Aorta (tissue), 5 donors: ENCODE data around the gene OR6S1. TPM values are rescaled to one million over a fixed set of nuclear protein-coding genes. Genes with fewer than 3 reads are reported as not detected.
"Not testable (repeated sequence)": the region's sequence is repeated elsewhere in the genome, so short reads cannot be mapped to it uniquely, and the experiment has no call there.

Experiments
- ATAC-seq: fragments of 200-7000 bp; cut with Tn5 transposase; one replicate; pipeline ENCODE4 v1.9.1; 2022; ENCODE audit warnings: moderate library complexity; ENCODE audit not compliant: low FRiP score
- DNase-seq, 2 donors: peaks; one replicate each; pipeline ENCODE4 v3.0.0-alpha.2; 2020
- H3K27ac ChIP-seq, 2 donors: one replicate each; pipeline ENCODE4 v1.5.1; 2013; ENCODE audit warnings: low read length in 2 of 2, mild to moderate bottlenecking in 2 of 2, moderate library complexity in 2 of 2, control low read depth in 1 of 2, inconsistent platforms in 1 of 2, low read depth in 1 of 2
- H3K27me3 ChIP-seq, 2 donors: one replicate each; pipeline ENCODE4 v1.6.1; 2013; ENCODE audit warnings: control low read depth in 1 of 2, low read length in 1 of 2, mild to moderate bottlenecking in 1 of 2, moderate library complexity in 1 of 2; ENCODE audit not compliant: insufficient read depth in 2 of 2, control insufficient read depth in 1 of 2
- H3K36me3 ChIP-seq, 2 donors: one replicate each; pipeline ENCODE4 v1.6.1; 2013; ENCODE audit warnings: control low read depth in 1 of 2, low read length in 1 of 2, mild to moderate bottlenecking in 1 of 2; ENCODE audit not compliant: insufficient read depth in 2 of 2, control insufficient read depth in 1 of 2
- H3K4me1 ChIP-seq, 2 donors: one replicate each; pipeline ENCODE4 v1.6.1; 2013; ENCODE audit warnings: low read length in 2 of 2, control low read depth in 1 of 2, mild to moderate bottlenecking in 1 of 2, moderate library complexity in 1 of 2; ENCODE audit not compliant: insufficient read depth in 2 of 2, control insufficient read depth in 1 of 2
- H3K4me3 ChIP-seq, 2 donors: one replicate each; pipeline ENCODE4 v1.5.1; 2013; ENCODE audit warnings: low read length in 2 of 2, control low read depth in 1 of 2, mild to moderate bottlenecking in 1 of 2
- H3K9me3 ChIP-seq: one replicate; pipeline ENCODE4 v1.6.1; 2013; ENCODE audit warnings: mild to moderate bottlenecking, low read length; ENCODE audit not compliant: control insufficient read depth
- WGBS, 2 donors: extraction: QIAGEN DNeasy Blood & Tissue Kit; methylation state at CpG; one replicate each; pipeline ENCODE4 v1.1.7; 2013; 5-methylcytosine and 5-hydroxymethylcytosine counted together
- intact Hi-C, 2 donors: fragments of 100-400 bp; cut with DNase I; formaldehyde crosslinking; loops; one replicate each; pipeline versions ENCODE4 v1.14.2 to v1.15.0; 2022
- polyA plus RNA-seq, 2 donors: library from polyadenylated mRNA; stranded (reverse); fragments of 200-250 nt; gene quantifications; one replicate each; pipeline ENCODE4 v1.2.3, GENCODE V29; 2013
- total RNA-seq, 2 donors: library from RNA; stranded (reverse); fragmentation: NEBNext Ultra II Directional; extraction: Animal tissue kit (Norgen Biotek cat#: 25700); gene quantifications; one replicate each; pipeline ENCODE4 v1.2.1, GENCODE V29; 2021
- donor health status: healthy with polysubstance abuse.
- donor health status: Bipolar disorder and iron deficiency.
- donor health status: DM: no; HTN: no; CAD: no.
- donor health status: DM: no; HTN: no; CAD: no.
- donor health status: DM: yes; HTN: yes; CAD: no.

OR6S1 gene
- total and polyA plus RNA-seq, 4 donors = not detected

DNA sequence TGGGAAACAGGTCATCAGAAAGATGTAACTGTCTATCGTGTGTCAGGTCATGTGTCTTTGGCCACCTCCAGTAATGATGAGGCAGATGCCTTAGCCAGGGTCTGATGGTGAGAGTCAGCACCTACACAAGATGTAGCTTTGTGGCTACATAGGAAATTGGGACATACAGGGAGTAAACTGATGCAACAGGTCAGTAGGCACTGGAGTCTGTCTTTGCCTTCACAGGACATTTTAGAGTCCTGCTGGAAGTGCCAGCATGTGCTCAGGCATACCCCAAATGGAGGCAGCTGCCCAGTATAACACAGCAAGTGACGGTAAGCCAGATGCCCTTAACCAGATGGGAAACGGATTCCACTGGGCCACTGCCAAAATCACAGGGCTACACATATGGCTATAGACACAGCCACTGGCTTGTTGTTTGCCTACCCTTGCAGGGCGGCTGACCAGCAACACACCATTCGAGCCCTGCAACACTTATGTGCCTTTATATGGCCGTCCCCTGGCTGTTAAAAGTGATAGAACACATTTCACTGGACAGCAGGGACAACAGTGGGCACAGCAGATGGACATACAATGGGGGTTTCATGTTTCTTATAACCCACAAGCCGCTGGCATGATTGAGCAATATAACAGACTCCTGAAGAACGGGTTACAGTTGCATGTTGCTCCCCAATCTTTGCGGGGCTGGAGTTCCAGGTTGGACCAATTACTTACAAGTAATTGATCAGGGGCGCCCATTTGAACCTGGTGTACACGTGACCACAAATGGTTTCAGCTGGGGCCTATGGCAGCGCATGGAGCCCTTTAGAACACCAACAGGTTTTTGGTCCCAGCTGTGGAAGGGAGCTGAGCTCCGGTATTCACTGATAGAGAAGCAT lies 37.4 kb downstream of the OR6S1 start:
- no peak for DNase-seq
- no peaks in the 10 kb centered on the region for H3K27me3 ChIP-seq
- no peak overlapping the region for H3K4me3 ChIP-seq
- no peaks in the 10 kb centered on the region for H3K4me1 ChIP-seq
- WGBS, 2 donors = 77 to 78% methylated on average over 13 of the region's 13 CpGs
- H3K27ac ChIP-seq = no peak overlapping the region
- intact Hi-C loops = loop anchor here in 1 of 2 donors (10.0 kb wide), 1 partner anchor 129 kb away; no protein-coding TSS in a partner anchor
- ATAC-seq = no peak
- H3K36me3 ChIP-seq = no peaks in the 10 kb centered on the region
- H3K9me3 ChIP-seq = no peaks in the 10 kb centered on the region

DNA sequence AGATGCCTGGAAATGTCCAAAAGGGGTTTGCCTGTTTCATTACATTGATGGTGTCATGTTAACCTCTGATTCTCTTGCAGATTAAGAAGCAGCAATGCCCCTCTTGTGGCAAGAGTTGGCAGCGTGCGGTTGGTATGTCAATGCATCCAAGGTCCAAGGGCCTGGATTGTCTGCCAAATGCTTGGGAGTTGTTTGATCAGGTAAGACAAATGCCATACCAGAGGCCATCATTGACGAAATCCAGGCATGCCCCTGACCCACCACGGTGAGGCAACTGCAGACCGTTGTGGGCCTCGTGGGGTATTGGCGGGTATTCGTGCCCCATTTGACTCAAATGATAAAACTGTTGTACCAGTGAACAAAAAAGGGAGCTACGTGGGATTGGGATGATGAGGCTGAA lies 38.9 kb downstream of the OR6S1 start:
- H3K36me3 ChIP-seq = no peaks in the 10 kb centered on the region
- DNase-seq (no peak), ATAC-seq (no peak)
- no peaks in the 10 kb centered on the region for H3K4me1 ChIP-seq
- intact Hi-C loops = loop anchor here in 1 of 2 donors (10.0 kb wide), 1 partner anchor 128 kb away; no protein-coding TSS in a partner anchor
- no peak overlapping the region for H3K27ac ChIP-seq
- H3K4me3 ChIP-seq = no peak overlapping the region
- H3K9me3 ChIP-seq = no peaks in the 10 kb centered on the region
- no peaks in the 10 kb centered on the region for H3K27me3 ChIP-seq
- 88 to 90% methylated on average over 9 of the region's 9 CpGs for WGBS, 2 donors

DNA sequence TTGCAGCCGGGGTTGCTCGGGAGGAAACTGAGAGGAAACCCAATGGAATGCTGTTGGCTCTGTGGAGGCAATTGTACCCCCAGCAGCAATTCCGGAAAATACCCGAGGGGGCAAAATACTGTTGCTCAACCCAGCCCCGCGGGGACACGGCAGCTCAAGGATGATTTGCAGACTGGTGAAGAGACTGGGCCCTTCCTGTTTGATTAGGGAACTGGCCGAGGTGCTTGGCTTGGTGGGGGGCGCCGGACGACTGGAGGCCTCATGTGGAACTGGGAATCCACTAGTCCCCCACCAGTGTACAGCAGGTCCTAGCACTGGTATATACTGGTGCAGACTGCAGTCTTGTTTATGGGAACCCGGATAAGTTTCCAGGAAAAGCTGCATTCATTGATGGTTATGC lies 40.0 kb downstream of the OR6S1 start:
- intact Hi-C loops = loop anchor here in 1 of 2 donors (10.0 kb wide), 1 partner anchor 127 kb away; no protein-coding TSS in a partner anchor
- 76 to 77% methylated on average over 12 of the region's 12 CpGs for WGBS, 2 donors

DNA sequence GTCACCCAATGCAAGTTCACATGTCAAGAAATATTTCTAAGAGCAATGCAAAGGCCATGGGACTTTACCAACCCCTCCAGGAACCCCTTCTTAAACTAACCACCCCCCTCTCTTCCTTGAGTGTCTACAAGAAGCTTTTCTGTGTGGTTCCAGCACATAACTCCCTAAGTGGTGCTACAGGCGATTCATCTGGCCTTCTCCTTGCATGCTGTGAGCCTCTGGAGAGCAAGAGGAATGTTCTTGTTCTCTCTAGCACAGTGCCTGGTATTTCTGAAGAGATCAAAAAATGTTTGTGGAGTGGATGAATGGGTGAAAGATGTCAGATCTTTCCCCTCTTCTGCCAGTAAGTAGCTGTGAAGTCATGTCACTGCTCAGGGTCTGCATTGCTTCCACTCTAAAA lies 44.4 kb downstream of the OR6S1 start:
- 50 to 59% methylated on average over 1 of the region's 1 CpG for whole genome bisulfite sequencing, 2 donors

More for the DNA sequence above, 40.0 kb downstream of the OR6S1 start:
- DNase-seq (no peak), ATAC-seq (no peak)
- Histone ChIP-seq H3K4me3 (no peak overlapping the region), H3K27ac (no peak overlapping the region), H3K9me3 (no peaks in the 10 kb centered on the region), H3K36me3 (no peaks in the 10 kb centered on the region), H3K27me3 (no peaks in the 10 kb centered on the region), H3K4me1 (no peaks in the 10 kb centered on the region)

DNA sequence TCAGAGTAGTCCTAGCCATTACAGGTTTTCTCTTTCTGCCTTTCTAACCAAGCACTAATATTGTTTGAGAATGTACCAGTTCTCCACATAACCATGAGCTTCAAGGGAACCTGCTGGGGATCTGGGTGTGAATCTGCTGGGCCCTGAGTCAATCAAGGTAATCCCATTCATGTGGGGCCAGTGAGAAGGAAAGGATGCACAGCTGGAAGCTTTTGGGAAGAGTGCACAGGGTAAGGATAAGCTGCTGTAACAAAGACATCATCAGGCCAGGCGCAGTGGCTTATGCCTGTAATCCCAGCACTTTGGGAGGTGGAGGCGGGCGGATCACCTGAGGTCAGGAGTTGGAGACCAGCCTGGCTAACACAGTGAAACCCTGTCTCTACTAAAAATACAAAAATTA lies 45.8 kb downstream of the OR6S1 start:
- ATAC-seq, DNase-seq, H3K36me3 ChIP-seq, H3K9me3 ChIP-seq, H3K4me1 ChIP-seq, intact Hi-C loops, H3K27ac ChIP-seq, H3K27me3 ChIP-seq, H3K4me3 ChIP-seq: not testable (repeated sequence)
- 90 to 97% methylated on average over 2 to 3 of the region's 3 CpGs for WGBS, 2 donors

More for the DNA sequence above, 44.4 kb downstream of the OR6S1 start:
- H3K4me1 ChIP-seq = no peaks in the 10 kb centered on the region
- no peaks in the 10 kb centered on the region for H3K9me3 ChIP-seq
- intact Hi-C loops = no loop called here
- H3K4me3 ChIP-seq = no peak overlapping the region
- DNase-seq (no peak), ATAC-seq (no peak)
- no peak overlapping the region for H3K27ac ChIP-seq
- H3K27me3 ChIP-seq = no peaks in the 10 kb centered on the region
- no peaks in the 10 kb centered on the region for H3K36me3 ChIP-seq

DNA sequence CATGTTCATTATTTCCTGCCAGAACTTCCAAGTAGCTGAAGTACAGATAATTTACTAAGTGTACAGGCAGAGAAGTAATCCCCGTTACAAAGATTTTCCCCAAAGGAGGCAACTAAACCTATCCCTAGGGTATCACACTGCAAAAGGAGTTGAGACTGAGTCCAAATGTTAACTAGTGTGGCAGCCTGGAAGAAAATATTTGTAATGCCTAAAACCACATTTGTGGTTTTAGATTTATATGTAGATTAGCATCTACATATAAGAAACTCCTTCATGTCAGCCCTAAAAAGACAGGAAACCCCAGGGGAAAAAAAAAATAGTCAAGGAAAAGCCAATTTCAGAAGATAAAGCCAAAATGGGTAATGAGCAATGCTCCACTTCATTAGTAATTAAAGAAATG lies 48.9 kb downstream of the OR6S1 start:
- DNase-seq = no peak
- 27 to 35% methylated on average over 1 of the region's 1 CpG for WGBS, 2 donors
- intact Hi-C loops = no loop called here
- peaks cover 0 to 2% of the 10 kb centered on the region in 2 donors for H3K27me3 ChIP-seq
- no peak for ATAC-seq
- H3K27ac ChIP-seq = no peak overlapping the region
- no peak overlapping the region for H3K4me3 ChIP-seq
- no peaks in the 10 kb centered on the region for H3K9me3 ChIP-seq
- no peaks in the 10 kb centered on the region for H3K4me1 ChIP-seq
- H3K36me3 ChIP-seq = no peaks in the 10 kb centered on the region

DNA sequence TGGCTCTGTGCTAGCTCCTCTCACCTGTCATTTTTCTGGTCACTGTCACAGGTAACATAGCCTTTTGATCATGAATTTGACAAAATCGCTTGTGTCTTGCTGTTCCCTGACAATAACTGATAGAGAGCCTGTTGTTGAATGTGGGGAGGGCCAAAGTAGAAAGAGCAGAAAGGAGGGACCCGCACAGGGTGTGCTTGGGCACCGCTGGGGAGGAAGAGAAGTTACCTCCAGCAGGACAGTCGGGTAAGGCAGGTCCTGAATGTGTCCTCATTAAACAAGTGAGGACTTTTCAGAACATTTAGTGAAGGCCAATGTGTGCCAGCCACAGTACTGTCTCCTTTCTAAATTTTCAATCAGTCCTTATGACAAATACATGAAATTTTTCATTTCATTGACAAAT lies 50.3 kb downstream of the OR6S1 start, which contains the start of gene RNASE12:
TSS of gene RNASE12 (minus strand) at position 142 of the 400 bp plus-strand sequence. CDS start 653 bp downstream, outside the sequence.
- Histone ChIP-seq H3K4me1 (no peaks in the 10 kb centered on the region), H3K27ac (no peak within 1 kb of the TSS), H3K36me3 (no peaks in the 10 kb centered on the region), H3K9me3 (no peaks in the 10 kb centered on the region), H3K4me3 (no peak within 1 kb of the TSS), H3K27me3 (peaks cover 0 to 2% of the 10 kb centered on the region in 2 donors)
- WGBS, 2 donors = 80 to 83% methylated on average over 4 of the region's 4 CpGs
- ATAC-seq = no peak
- intact Hi-C loops = no loop called here
- DNase-seq = no peak
